Endodermal cell (in vitro differentiated cells): ENCODE results near the gene GNB2. TPM values are rescaled to one million over a fixed set of nuclear protein-coding genes. Genes with fewer than 3 reads are reported as not detected.
A peak's percentile ranks its signal among the peaks of the same experiment; 100 is the strongest.

ENCODE experiments used
- DNase-seq: peaks from one replicate; pipeline ENCODE4 v3.0.0-alpha.2; 2017
- H3K27ac ChIP-seq: 2 replicates; pipeline ENCODE4 v1.5.1; 2013; ENCODE audit warnings: mild to moderate bottlenecking, low read depth, low read length, moderate library complexity
- H3K27me3 ChIP-seq: 2 replicates; pipeline ENCODE4 v1.6.1; 2013; ENCODE audit warnings: mild to moderate bottlenecking, low read length, moderate library complexity; ENCODE audit not compliant: insufficient read depth, control insufficient read depth, poor library complexity, severe bottlenecking
- H3K36me3 ChIP-seq: 2 replicates; pipeline ENCODE4 v1.7.0; 2013; ENCODE audit warnings: mild to moderate bottlenecking, low read length, moderate library complexity; ENCODE audit not compliant: control insufficient read depth, insufficient read depth
- H3K4me1 ChIP-seq: one replicate; pipeline ENCODE4 v1.7.0; 2013; ENCODE audit warnings: low read length; ENCODE audit not compliant: control insufficient read depth, insufficient read depth
- H3K4me3 ChIP-seq: 2 replicates; pipeline ENCODE4 v1.5.1; 2013; ENCODE audit warnings: mild to moderate bottlenecking, low read length, moderate library complexity
- H3K9ac ChIP-seq: 2 replicates; pipeline ENCODE4 v1.6.1; 2013; ENCODE audit warnings: mild to moderate bottlenecking, low read length, moderate library complexity; ENCODE audit not compliant: poor library complexity, severe bottlenecking; ENCODE audit errors: extremely low read depth
- H3K9me3 ChIP-seq: 2 replicates; pipeline ENCODE4 v1.6.1; 2013; ENCODE audit warnings: mild to moderate bottlenecking, low read length, moderate library complexity; ENCODE audit not compliant: control insufficient read depth
- H3K27ac Mint-ChIP-seq: 2 replicates; pipeline ENCODE4 v1.8.0; 2020; ENCODE audit warnings: mixed read lengths
- H3K27me3 Mint-ChIP-seq: 2 replicates; pipeline ENCODE4 v1.8.0; 2021; ENCODE audit warnings: mild to moderate bottlenecking, mixed read lengths; ENCODE audit not compliant: insufficient read depth
- H3K36me3 Mint-ChIP-seq: 2 replicates; pipeline ENCODE4 v1.8.0; 2020; ENCODE audit warnings: low read depth, mixed read lengths
- H3K4me1 Mint-ChIP-seq: 2 replicates; pipeline ENCODE4 v1.8.0; 2020; ENCODE audit warnings: mixed read lengths
- H3K4me3 Mint-ChIP-seq: 2 replicates; pipeline ENCODE4 v1.8.0; 2020; ENCODE audit warnings: mild to moderate bottlenecking, moderate library complexity, mixed read lengths
- H3K9me3 Mint-ChIP-seq: 2 replicates; pipeline ENCODE4 v1.8.0; 2020; ENCODE audit warnings: mild to moderate bottlenecking, mixed read lengths
- CTCF ChIP-seq: fragments of 200-600 bp; sonication (generic); conservative IDR thresholded peaks from 2 replicates; pipeline ENCODE4 v1.5.0; 2021; ENCODE audit warnings: antibody characterized with exemption, mild to moderate bottlenecking
- WGBS, 2 experiments: methylation state at CpG; one replicate each; pipeline versions ENCODE4 v1.1.5 to v1.1.7; 2013; ENCODE audit warnings: missing lambda C conversion rate in 2 of 2, mixed read lengths in 1 of 2; ENCODE audit not compliant: insufficient coverage in 1 of 2, insufficient read length in 1 of 2; 5-methylcytosine and 5-hydroxymethylcytosine counted together
- total RNA-seq, 2 donors: library from RNA; stranded (reverse); fragmentation: NEBNext Ultra II Directional in 1 of 2; extraction: Animal tissue kit (Norgen Biotek cat#: 25700) in 1 of 2; gene quantifications; 2 replicates in 1 of 2; 3 replicates in 1 of 2; pipeline ENCODE4 v1.2.1, GENCODE V29; 2021

Gene GNB2
- total RNA-seq, 2 donors from 2014 or later: 197 to 230 TPM

DNA sequence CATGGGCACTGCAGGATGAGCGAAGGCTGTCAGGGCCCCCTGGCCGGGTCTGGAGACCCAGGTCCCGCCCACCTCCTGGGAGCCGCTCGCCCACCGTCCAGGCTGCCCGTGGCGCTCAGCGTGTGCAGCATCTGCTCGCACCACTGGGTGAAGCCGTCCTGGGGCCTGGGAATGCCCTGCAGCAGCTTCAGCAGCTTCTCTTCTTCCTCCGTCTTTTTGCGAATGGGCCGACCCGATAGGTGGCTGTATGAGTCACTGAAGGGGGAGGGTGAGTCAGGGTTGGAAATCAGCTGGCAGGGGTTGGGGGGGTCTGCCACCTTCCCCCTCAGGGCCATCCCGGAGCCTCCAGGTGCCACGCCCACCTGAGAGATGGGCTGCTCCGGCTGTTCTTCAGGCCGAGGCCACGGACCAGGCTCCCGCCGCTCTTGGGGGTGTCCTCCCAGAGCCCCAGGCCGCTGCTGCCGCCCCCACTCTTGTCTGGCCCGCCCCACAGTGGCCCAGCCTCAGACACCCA lies 8.7 kb downstream of the GNB2 start:
- Histone ChIP-seq H3K4me3 (no peak overlapping the region), H3K27me3 (no peaks in the 10 kb centered on the region), H3K9me3 (no peaks in the 10 kb centered on the region), H3K9ac (no peak overlapping the region), H3K36me3 (peaks cover 62% of the 10 kb centered on the region), H3K27ac (peak overlapping the region; percentile 17), H3K4me1 (no peaks in the 10 kb centered on the region)
- Mint-ChIP-seq H3K36me3 (peaks cover 34% of the 10 kb centered on the region), H3K4me3 (no peak overlapping the region), H3K27me3 (no peaks in the 10 kb centered on the region), H3K4me1 (peaks cover 2% of the 10 kb centered on the region), H3K27ac (no peak overlapping the region), H3K9me3 (no peaks in the 10 kb centered on the region)
- peak; percentile 56 for DNase-seq
- WGBS, 2 experiments: 88 to 89% methylated on average over 3 to 25 of the region's 25 CpGs
- no peak for TF ChIP-seq CTCF

- no peak for TF ChIP-seq CTCF
- no peak overlapping the region for H3K9ac ChIP-seq
These were observed 9.6 kb downstream of the GNB2 start for GRCh38 chr7:100682991-100683658.

GRCh38 chr7:100683659-100684533 lies 10.4 kb downstream of the GNB2 start:
- TF ChIP-seq CTCF: no peak
- Mint-ChIP-seq H3K4me1 (peaks cover 2% of the 10 kb centered on the region), H3K27me3 (no peaks in the 10 kb centered on the region), H3K36me3 (peaks cover 38% of the 10 kb centered on the region), H3K27ac (no peak overlapping the region), H3K9me3 (no peaks in the 10 kb centered on the region), H3K4me3 (no peak overlapping the region)
- Histone ChIP-seq H3K27ac (no peak overlapping the region), H3K36me3 (peaks cover 61% of the 10 kb centered on the region), H3K9me3 (no peaks in the 10 kb centered on the region), H3K4me1 (no peaks in the 10 kb centered on the region), H3K4me3 (no peak overlapping the region), H3K27me3 (no peaks in the 10 kb centered on the region), H3K9ac (no peak overlapping the region)
- 95 to 100% methylated on average over 12 to 37 of the region's 37 CpGs for WGBS, 2 experiments
- no peak for DNase-seq

More at GRCh38 chr7:100682991-100683658, 9.6 kb downstream of the GNB2 start:
- H3K36me3 Mint-ChIP-seq: peaks cover 35% of the 10 kb centered on the region
- no peak overlapping the region for H3K4me3 ChIP-seq
- H3K27me3 ChIP-seq: no peaks in the 10 kb centered on the region
- H3K27ac ChIP-seq: no peak overlapping the region
- no peak overlapping the region for H3K4me3 Mint-ChIP-seq
- 94 to 96% methylated on average over 20 to 28 of the region's 28 CpGs for WGBS, 2 experiments
- no peaks in the 10 kb centered on the region for H3K4me1 ChIP-seq
- H3K9me3 ChIP-seq: no peaks in the 10 kb centered on the region
- H3K27me3 Mint-ChIP-seq: no peaks in the 10 kb centered on the region
- DNase-seq: no peak
- peaks cover 59% of the 10 kb centered on the region for H3K36me3 ChIP-seq
- no peaks in the 10 kb centered on the region for H3K9me3 Mint-ChIP-seq
- peaks cover 2% of the 10 kb centered on the region for H3K4me1 Mint-ChIP-seq
- peak overlapping the region; percentile 68 for H3K27ac Mint-ChIP-seq
